ENCODE measurements around the gene TLE6. TPM values are rescaled to one million over a fixed set of nuclear protein-coding genes. Genes with fewer than 3 reads are reported as not detected.
A peak's percentile ranks its signal among the peaks of the same experiment; 100 is the strongest.

TLE6 gene
- polyA plus RNA-seq, 2 of the 4 experiments (the other 2 are of a cell fraction) = 3.1 to 4.2 TPM

DNA sequence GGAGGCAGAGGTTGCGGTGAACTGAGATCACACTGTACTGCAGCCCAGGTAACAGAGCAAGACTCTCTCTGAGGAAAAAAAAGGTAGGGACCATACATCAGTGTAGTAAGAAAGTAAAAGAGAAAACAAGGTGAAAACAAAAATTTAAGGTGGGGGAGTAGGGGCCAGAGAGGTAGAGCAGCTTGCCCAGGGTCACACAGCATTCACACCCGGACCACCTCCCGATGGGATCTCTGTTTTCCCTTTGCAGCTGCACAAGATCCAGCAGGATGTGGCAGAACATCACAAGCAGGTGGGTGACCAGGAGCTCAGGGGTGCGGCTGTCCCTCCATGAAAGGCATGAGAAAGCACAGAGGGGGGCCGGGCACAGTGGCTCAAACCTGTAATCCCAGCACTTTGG lies 4.5 kb downstream of the TLE6 start:
- FAIRE-seq (no peak), DNase-seq (ENCODE audit: low read depth in 1 of 2, low spot score in 1 of 2) (no peak), ATAC-seq (no peak)
- ChIA-PET POLR2A (no interaction called here), CTCF (no interaction called here)
- Histone ChIP-seq H3K9me3 (no peaks in the 10 kb centered on the region), H3K4me1 (peaks cover 4% of the 10 kb centered on the region; the same call in 2 of the 3 replicates), H3K4me3 (no peak overlapping the region), H3K4me2 (no peak overlapping the region), H3K27ac (no peak overlapping the region)
- WGBS (ENCODE audit: missing lambda C conversion rate) = 94% methylated on average over 5 of the region's 5 CpGs
- peak; percentile 25 for TF ChIP-seq ZFP36 (IDR thresholded peaks at IDR 0.05; ENCODE audit: borderline replicate concordance, partially characterized antibody)
- TF ChIP-seq, protein P1, sequence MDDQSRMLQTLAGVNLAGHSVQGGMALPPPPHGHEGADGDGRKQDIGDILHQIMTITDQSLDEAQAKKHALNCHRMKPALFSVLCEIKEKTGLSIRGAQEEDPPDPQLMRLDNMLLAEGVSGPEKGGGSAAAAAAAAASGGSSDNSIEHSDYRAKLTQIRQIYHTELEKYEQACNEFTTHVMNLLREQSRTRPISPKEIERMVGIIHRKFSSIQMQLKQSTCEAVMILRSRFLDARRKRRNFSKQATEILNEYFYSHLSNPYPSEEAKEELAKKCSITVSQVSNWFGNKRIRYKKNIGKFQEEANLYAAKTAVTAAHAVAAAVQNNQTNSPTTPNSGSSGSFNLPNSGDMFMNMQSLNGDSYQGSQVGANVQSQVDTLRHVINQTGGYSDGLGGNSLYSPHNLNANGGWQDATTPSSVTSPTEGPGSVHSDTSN (IDR thresholded peaks at IDR 0.05) = no peak

DNA sequence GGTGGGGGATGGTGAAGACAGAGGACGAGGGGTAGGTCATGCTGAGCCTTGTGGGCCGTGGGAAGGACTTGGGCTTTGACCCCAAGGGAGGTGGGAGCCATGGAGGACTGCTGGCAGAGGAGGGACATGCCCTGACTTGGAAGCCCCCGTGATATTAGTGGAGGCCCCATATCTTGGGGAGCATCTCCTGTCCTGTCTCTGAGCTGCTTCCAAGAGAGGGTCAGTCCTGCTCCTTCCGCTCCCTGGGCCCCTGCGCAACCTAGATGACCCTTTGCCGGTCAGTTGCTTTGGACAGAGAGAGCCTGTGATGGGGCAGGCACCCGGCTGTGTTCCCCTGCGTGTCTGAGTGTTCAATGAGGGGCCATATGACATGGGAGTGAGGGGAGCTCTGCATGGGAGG lies 5.2 kb downstream of the TLE6 start:
- 86% methylated on average over 4 of the region's 8 CpGs for WGBS (ENCODE audit: missing lambda C conversion rate)
- TF ChIP-seq RAD21 (conservative IDR thresholded peaks at IDR 0.05 in 1 of 2, IDR thresholded peaks at IDR 0.05 in 1 of 2) = no peak
- TF ChIP-seq KDM1A (IDR thresholded peaks at IDR 0.05; ENCODE audit: low read depth) = no peak
- TF ChIP-seq, protein P2, sequence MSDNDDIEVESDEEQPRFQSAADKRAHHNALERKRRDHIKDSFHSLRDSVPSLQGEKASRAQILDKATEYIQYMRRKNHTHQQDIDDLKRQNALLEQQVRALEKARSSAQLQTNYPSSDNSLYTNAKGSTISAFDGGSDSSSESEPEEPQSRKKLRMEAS (IDR thresholded peaks at IDR 0.05) = no peak
- TF ChIP-seq RCOR1 (IDR thresholded peaks at IDR 0.05; ENCODE audit: low read depth, low read length) = no peak
- TF ChIP-seq ZC3H11A (IDR thresholded peaks at IDR 0.05) = no peak
- no peak for TF ChIP-seq CBX2 (IDR thresholded peaks at IDR 0.05; ENCODE audit: borderline replicate concordance, low read depth)
- TF ChIP-seq FOXS1 (CRISPR knock-in tag; IDR thresholded peaks at IDR 0.05) = no peak
- no peak for TF ChIP-seq MAFK (IDR thresholded peaks at IDR 0.05; ENCODE audit: partially characterized antibody)
- no peak for TF ChIP-seq HOXB13 (CRISPR knock-in tag; IDR thresholded peaks at IDR 0.05; ENCODE audit: low read depth)
- TF ChIP-seq TFCP2L1 (CRISPR knock-in tag; IDR thresholded peaks at IDR 0.05) = no peak
- no peak for TF ChIP-seq NFE2L2 (conservative IDR thresholded peaks at IDR 0.05; ENCODE audit: low read length)
- TF ChIP-seq BHLHE40 (IDR thresholded peaks at IDR 0.05; ENCODE audit: low read depth, low read length) = no peak
- TF ChIP-seq, protein P3, sequence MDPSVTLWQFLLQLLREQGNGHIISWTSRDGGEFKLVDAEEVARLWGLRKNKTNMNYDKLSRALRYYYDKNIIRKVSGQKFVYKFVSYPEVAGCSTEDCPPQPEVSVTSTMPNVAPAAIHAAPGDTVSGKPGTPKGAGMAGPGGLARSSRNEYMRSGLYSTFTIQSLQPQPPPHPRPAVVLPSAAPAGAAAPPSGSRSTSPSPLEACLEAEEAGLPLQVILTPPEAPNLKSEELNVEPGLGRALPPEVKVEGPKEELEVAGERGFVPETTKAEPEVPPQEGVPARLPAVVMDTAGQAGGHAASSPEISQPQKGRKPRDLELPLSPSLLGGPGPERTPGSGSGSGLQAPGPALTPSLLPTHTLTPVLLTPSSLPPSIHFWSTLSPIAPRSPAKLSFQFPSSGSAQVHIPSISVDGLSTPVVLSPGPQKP (IDR thresholded peaks at IDR 0.05; ENCODE audit: low read depth, low read length) = no peak
- no peaks in the 10 kb centered on the region for H3K9me3 ChIP-seq
- FAIRE-seq = no peak
- no peak for DNase-seq (ENCODE audit: low read depth in 1 of 2, low spot score in 1 of 2)
- ChIA-PET CTCF (no interaction called here), POLR2A (no interaction called here)
- H3K27ac ChIP-seq = no peak overlapping the region
- no peak overlapping the region for H3K4me2 ChIP-seq
- no peak overlapping the region for H3K4me3 ChIP-seq
- peaks cover 4% of the 10 kb centered on the region; the same call in 2 of the 3 replicates for H3K4me1 ChIP-seq
- peak; percentile 12 to 35; a peak in 4 of 6 replicates for ATAC-seq

DNA sequence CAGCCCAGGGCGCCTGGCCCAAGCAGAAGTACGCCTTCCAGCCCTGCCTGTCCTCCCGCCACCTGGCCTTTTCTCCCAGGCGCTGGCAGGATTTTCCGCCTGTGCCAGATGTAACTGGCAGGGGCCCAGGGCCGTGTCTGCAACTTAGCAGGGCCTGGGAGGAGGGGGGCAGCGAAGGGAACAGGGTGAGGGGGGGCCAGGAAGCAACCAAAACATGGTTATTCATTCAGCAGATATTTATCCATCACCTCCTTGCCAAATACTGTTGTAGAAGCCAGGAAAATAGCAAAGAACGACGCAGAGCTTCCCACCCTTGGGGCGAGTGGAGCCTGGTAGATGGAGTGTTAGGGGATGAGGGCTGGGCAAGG lies 5.6 kb downstream of the TLE6 start:
- TF ChIP-seq GATA3 (IDR thresholded peaks at IDR 0.05; ENCODE audit: borderline replicate concordance) (no peak), TP53 (CRISPR knock-in tag; IDR thresholded peaks at IDR 0.05) (no peak), ZFP36 (IDR thresholded peaks at IDR 0.05; ENCODE audit: borderline replicate concordance, partially characterized antibody) (no peak), JUNB (IDR thresholded peaks at IDR 0.05) (no peak), RCOR1 (IDR thresholded peaks at IDR 0.05; ENCODE audit: low read depth, low read length) (no peak), JUN (IDR thresholded peaks at IDR 0.05) (no peak), NPAS2 (CRISPR knock-in tag; IDR thresholded peaks at IDR 0.05; ENCODE audit: borderline replicate concordance) (no peak)
- TF ChIP-seq, protein P4, sequence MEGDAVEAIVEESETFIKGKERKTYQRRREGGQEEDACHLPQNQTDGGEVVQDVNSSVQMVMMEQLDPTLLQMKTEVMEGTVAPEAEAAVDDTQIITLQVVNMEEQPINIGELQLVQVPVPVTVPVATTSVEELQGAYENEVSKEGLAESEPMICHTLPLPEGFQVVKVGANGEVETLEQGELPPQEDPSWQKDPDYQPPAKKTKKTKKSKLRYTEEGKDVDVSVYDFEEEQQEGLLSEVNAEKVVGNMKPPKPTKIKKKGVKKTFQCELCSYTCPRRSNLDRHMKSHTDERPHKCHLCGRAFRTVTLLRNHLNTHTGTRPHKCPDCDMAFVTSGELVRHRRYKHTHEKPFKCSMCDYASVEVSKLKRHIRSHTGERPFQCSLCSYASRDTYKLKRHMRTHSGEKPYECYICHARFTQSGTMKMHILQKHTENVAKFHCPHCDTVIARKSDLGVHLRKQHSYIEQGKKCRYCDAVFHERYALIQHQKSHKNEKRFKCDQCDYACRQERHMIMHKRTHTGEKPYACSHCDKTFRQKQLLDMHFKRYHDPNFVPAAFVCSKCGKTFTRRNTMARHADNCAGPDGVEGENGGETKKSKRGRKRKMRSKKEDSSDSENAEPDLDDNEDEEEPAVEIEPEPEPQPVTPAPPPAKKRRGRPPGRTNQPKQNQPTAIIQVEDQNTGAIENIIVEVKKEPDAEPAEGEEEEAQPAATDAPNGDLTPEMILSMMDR (IDR thresholded peaks at IDR 0.05) = no peak
- TF ChIP-seq, protein P1 (IDR thresholded peaks at IDR 0.05) = no peak
- TF ChIP-seq, protein P5, sequence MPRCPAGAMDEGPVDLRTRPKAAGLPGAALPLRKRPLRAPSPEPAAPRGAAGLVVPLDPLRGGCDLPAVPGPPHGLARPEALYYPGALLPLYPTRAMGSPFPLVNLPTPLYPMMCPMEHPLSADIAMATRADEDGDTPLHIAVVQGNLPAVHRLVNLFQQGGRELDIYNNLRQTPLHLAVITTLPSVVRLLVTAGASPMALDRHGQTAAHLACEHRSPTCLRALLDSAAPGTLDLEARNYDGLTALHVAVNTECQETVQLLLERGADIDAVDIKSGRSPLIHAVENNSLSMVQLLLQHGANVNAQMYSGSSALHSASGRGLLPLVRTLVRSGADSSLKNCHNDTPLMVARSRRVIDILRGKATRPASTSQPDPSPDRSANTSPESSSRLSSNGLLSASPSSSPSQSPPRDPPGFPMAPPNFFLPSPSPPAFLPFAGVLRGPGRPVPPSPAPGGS (IDR thresholded peaks at IDR 0.05) = no peak
- FAIRE-seq = no peak
- peak; percentile 26 to 46; a peak in 3 of 6 replicates for ATAC-seq
- H3K4me3 ChIP-seq = no peak overlapping the region
- CTCF ChIA-PET = no interaction called here
- H3K4me1 ChIP-seq = peaks cover 1% of the 10 kb centered on the region; the same call in 2 of the 3 replicates
- 69% methylated on average over 7 of the region's 10 CpGs for WGBS (ENCODE audit: missing lambda C conversion rate)
- no peak overlapping the region for H3K4me2 ChIP-seq
- DNase-seq (ENCODE audit: low read depth in 1 of 2, low spot score in 1 of 2) = no peak
- H3K9me3 ChIP-seq = no peaks in the 10 kb centered on the region
- POLR2A ChIA-PET = no interaction called here
- peak overlapping the region in 1 of 2 experiments; percentile 24; a peak in 2 of 6 replicates for H3K27ac ChIP-seq
